ENCODE data around the gene TSKU.
A peak's percentile ranks its signal among the peaks of the same experiment; 100 is the strongest.
"Not testable (repeated sequence)": the region's sequence is repeated elsewhere in the genome, so short reads cannot be mapped to it uniquely, and the experiment has no call there.

TSKU gene

DNA sequence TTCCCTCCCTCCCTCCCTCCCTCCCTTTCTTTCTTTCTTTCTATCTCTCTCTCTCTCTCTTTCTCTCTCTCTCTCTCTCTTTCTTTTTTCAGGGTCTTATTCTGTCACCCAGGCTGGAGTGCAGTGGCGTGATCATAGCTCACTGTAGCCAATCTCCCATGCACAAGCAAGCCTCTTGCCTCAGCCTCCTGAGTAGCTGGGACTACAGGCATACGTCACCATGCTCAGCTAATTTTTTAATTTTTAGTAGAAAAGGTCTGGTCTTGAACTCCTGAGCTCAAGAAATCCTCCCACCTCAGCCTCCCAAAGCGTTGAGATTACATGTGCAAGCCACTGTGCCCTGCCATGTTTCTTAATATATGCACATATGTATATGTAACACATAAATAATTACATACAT, 19.0 kb downstream of the TSKU start:
- no peak for DNase-seq

DNA sequence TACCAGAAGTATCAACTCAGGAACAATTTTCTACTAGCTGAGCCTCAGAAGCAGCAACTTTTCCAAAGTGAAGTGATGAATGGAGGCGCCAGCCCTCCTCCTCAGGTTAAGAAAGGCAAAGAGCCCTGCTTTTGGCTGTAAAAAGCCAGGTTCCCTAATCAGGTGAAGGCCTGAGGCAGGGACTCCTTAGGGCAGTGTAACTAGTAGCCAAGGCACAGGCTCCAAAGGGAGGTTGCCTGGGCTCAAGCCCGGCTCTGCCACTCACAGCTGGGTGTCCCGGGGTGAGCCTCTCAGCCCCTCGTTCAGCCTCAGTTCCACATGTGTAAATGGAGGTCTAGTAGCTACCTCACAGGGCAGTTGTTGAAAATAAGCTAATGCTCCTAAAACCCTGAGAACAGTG, 19.5 kb downstream of the TSKU start:
- no peak for DNase-seq

- no peak for DNase-seq
Observed at GRCh38 chr11:76803023-76803422, 19.9 kb downstream of the TSKU start.

DNA sequence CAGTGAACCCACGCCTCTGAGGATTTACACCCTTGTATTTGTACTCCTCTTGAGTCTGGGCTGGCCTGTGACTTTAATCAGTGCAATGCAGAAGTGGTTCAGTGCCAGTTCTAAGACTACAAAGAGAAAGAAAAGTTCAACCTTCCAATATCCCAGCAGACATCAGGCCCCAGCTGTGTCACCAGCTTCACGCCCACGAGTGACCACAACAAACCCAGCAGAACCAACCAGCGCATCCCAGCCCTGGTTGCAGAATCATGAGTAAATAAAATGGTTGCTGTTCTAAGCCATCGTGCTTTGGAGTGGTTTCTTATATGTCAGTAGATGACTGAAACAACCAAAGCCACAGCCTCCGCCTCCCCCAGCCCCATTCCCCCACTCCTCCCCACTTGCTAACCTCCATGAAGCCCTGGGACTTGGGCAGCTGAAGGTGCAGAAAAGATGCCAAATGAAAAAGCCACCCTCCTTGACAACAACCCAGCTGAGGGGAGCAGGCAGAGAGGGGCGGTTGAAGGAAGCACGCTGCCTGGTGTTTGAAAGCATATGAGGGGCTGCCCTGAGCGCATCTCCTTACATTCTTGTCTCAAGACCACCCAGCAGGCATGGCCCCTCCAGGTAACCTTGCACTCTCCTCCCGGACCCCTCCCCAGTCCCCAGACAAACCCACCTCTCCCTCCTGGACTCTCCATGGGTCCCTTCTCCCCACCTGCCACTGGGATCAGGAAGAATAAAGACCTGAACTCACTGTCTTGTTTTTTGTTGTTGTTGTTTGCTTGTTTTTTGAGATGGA, 20.9 kb downstream of the TSKU start:
- DNase-seq = no peak

GRCh38 chr11:76805206-76805913, 22.2 kb downstream of the TSKU start:
- DNase-seq = no peak

GRCh38 chr11:76806131-76806530, 23.0 kb downstream of the TSKU start:
- no peak for DNase-seq

DNA sequence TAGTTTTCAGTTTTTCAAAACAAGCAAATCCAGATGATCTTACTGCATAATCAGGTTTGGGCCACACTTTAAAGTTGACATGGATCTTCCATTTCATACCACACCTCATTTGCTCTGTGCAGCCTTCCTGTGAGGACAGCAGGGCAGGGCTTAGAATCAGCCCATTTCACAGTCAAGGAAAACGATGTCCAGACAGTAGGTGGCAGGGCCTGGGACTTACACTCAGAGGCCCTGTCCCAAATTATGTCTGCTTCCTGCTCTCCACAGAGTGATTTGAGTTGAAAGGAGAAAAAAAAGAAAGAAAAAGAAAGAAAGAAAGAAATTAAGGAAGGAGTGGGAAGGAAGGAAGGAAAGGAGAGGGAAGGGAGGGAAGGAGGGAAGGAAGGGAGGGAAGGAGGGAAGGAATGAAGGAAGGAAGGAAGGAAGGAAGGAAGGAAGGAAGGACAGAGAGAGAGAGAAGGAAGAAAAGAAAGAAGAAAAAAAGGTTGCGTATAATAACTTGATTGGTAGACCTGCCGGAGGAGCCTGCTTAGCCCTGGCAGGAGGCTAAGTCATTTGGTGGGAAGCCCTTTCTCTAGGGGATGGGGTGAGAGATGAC, 23.6 kb downstream of the TSKU start:
- DNase-seq = no peak

DNA sequence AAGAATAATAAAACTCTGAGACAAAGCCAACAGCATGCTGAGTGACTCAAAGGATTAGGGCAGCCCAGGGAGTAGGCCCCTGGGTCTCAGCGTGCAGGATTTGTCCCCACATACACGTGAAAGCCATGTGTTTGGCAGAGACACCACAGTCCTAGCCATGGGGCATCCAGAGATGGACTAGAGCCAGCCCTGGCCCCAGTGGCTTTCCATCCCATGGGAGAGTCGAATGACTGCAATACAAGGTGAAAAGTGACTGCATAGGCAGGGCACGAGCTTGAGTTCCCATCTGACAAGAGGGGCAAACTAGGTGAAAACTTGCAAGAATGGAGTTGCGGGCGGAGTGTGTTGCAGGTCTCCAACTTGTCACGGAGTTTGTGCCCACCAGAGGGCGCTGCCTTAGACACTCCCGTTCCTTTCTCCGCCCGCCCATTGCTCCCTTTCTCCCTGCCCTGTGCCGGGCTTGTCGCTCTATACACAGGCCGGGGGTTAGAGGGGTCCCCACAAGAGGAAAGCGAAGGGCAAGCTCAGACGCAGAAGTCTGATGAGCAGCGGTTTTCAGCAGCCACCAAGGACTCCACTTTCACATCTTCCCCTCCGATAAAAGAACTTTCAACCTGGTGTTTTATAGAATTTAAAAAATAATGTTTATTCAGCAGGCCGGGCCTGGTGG, 24.2 kb downstream of the TSKU start:
- peak in 11 of 14 donors; percentile 39 to 78 (median 57) for DNase-seq

DNA sequence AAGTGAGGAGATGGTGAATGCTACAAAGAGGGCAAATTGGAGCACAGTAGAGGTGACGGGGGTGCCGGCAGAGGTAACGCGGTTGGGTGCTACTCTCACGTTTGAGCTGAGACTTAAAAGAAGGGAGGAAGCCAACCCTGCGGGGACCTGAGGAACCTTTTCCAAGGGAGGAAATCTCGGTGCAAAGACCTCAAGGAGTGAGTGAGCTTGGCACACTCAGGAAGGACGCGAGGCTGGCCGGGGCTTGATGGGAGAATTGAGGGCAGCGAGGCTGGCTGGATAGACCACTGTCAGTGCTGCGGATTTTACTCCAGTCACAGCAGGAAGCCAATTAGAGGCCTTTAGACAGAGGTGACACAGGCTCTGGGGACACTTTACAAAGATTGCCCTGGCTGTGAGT, 25.0 kb downstream of the TSKU start:
- DNase-seq = no peak

DNA sequence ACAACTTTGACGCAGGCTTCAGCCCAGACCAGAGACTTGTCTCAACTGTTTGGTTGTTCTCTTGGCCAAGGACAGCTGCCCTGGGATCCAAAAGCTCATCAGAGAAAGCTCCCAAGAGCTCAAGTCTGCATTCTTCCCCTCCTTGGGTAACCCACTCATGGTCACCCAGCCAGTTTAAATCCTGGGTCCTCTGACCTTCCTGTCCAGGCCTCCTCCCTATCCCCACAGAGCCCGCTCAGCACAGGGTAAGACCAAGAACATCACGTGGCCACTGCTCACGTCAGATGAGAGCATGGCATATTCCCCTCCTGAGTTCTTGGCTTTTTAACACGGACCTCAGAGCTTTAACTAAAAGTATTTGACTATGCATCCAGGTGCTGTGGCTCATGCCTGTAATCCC, 25.8 kb downstream of the TSKU start:
- DNase-seq = no peak

DNA sequence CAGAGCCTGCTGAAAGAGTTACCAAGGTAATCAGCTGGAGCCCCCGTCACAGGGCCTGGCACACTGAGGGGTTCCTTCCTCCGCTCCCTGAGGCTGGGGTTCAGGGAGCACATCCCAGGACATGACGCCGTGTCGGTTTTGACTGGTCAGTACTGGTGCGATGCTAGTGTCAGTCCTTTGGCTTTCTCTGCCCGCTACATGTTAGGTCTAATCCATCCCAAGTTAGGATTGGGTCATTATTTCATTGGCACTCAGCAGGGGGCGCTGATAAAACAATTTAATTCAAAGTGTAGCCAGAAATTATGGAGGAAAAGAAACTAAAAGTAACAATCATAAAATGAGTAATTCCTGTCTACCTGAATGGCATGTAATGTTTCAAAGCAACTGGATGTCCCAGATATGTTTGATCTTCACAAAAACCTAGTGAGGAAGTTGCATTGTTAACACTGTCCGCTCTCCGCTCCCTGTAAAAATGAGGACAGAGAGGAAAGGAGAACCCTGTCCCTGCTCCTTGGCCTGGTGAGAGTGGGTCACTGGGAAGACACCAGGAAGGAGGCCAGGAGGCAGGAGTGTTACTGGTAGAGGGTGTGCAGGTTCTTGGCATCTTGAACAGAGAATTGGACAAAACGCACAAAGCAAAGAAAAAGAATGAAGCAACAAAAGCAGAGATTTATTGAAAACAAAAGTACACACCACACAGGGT, 27.1 kb downstream of the TSKU start:
- DNase-seq = peak in 2 of 14 donors; percentile 6 to 29

- no peak for DNase-seq
Observed at GRCh38 chr11:76811259-76811658, 28.1 kb downstream of the TSKU start.

GRCh38 chr11:76814414-76814813, 31.3 kb downstream of the TSKU start:
- no peak for DNase-seq

DNA sequence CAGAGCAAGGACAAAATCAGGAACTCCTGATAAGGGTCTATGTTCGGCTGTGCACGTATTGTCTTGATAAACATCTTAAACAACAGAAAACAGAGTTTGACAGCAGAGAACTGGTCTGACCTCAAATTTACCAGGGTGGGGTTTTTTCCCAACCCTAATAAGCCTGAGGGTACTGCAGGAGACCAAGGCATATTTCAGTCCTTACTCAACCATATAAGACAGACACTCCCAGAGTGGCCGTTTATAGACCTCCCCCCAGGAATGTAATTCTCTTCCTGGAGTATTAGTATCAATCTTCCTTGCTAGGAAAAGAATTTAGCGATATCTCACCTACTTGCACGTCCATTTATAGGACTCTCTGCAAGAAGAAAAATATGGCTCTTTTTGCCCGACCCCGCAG, 32.5 kb downstream of the TSKU start:
- not testable (repeated sequence) for DNase-seq

DNA sequence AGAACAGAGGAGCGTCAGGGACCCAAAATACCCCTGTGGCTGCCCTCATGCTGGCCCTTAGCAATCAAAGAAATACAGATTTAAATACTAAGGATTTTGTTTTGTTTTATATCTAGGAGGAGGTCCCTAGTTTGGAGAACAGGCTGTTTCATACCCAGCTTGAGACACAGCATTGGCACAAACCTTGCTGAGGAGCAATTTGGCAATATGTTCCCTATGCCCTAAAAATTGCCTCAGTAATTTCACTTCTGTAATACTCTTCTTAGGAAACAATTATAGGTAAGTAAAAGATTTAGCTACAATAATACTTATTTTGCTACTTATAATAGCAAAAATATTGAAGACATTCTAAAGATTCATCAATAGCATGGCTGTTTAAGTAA, 37.0 kb downstream of the TSKU start:
- DNase-seq = no peak

DNA sequence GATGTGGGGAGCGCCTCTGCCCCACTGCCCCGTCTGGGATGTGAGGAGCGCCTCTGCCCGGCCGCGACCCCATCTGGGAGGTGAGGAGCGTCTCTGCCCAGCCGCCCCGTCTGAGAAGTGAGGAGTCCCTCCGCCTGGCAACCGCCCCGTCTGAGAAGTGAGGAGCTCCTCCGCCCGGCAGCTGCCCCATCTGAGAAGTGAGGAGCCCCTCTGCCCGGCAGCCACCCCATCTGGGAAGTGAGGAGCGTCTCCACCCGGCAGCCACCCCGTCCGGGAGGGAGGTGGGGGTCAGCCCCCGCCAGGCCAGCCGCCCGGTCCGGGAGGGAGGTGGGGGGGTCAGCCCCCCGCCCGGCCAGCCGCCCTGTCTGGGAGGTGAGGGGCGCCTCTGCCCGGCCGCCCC, 38.2 kb downstream of the TSKU start:
- DNase-seq = not testable (repeated sequence)

GRCh38 chr11:76822406-76822805, 39.2 kb downstream of the TSKU start:
- DNase-seq = no peak

DNA sequence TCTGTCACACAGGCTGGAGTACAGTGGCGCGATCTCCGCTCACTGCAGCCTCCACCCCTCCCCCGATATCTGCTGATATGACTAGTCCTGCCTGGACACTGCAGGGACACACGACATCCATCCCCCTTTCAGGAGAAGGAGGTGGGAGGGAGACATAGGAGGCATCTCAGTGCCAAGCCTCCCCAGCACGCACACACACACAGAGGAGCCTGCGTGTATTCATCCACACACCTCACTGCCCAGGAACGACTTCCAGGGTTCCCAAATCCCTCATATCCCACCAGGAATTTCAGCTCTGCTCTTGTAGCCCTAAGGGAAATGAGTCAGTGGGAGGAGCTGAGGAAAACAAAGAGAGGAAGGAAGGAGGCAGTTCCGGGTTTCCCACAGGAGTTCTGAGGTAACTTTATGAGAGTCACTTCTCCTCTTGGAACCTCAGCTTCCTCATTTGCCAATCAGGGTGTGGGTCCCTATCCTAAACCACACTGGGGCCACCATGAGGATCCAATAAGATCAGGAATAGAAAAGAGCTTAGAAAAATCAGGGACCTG, 40.4 kb downstream of the TSKU start:
- no peak for DNase-seq

DNA sequence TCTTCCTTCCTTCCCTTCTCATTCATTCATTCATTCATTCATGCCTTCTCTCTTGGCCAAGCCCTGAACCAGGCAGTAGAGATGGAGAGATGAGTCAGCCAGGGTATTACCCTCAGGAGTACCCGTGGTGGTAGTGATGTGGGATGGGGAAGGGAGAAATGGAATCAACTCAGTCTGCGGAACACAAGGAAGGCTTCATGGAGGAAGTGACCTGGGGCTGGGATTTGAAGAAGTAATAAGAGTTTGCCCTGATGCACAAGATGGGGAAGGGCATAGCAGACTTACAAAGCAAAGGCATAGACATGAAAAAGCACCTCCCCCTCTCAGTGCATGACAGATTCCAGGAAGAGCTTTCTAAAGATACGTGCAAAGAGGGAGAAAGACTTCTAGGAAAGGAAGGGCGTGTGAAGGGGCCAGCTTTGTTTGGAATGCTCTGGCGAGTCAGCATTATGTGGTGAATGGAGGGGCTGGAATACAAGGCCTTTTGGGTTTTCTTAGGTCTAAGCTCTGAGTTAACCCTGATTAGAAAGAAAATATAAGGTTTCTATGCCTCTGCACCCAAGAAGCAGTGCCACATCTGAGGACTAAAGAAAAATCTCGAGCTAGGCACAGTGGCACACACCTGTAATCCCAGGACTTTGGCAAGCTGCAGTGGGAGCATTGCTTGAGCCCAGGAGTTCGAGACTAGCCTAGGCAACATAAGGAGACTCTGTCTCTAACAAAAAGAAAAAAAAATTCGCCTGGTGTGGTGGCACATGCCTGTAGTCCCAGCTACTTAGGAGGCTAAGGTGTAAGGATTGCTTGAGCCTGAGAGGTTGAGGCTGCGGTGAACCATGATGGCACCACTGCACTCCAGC, 41.2 kb downstream of the TSKU start:
- no peak for DNase-seq

DNA sequence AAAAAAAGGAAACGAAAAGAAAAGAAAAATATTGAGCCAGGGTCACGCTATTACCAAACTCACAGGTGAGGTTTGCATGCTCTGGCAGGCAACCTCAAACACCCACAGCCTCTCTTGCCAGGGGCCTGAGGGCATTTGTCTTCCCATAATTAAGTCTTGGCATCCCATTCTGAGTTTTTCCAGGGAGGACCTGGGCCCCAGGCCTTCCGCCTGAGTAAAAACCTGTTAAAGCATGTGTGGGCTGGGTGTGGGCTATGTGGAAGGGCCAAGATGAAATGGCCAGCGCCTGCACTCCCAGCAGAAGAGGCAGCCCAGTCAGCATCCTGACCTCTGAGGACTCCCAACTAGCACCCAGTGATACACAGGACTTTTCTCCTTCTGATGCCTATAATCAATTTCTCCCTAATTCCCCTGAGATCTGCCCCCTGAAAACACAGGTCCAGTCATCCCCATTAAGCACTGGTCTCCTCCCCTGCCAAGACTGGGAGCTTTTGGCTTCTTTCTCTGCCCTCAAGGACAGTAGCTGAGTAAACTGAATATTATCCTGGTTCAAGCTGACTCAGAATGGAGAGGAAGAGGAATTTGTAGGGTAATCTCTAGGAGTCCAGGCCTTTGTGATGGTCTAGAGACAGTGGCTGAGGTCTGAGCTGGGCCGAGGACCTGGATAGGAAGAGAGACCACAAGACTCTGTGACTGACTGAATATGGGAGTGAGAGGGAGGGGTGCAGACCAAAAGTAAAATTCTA, 42.0 kb downstream of the TSKU start:
- no peak for DNase-seq
